NOMO-1 treated with DMSO at 0.1 percent for 48 hours (cell line): ENCODE measurements around the gene STRADB.
"Not testable (repeated sequence)": the region's sequence is repeated elsewhere in the genome, so short reads cannot be mapped to it uniquely, and the experiment has no call there.

Experiments
- DNase-seq: peaks from one replicate; lab custom pipeline; 2025; ENCODE audit not compliant: unreplicated experiment; lab: John Stamatoyannopoulos, UW

Gene STRADB

GRCh38 chr2:201465524-201465971 is 14.0 kb downstream of the STRADB start:
- no peak for DNase-seq

GRCh38 chr2:201466050-201466675 is 14.6 kb downstream of the STRADB start:
- no peak for DNase-seq

GRCh38 chr2:201467666-201468065 is 16.1 kb downstream of the STRADB start:
- no peak for DNase-seq

- no peak for DNase-seq
Measured at GRCh38 chr2:201470821-201471731, 19.5 kb downstream of the STRADB start.

- no peak for DNase-seq
Measured at GRCh38 chr2:201471732-201472393, 20.3 kb downstream of the STRADB start.

GRCh38 chr2:201472411-201472810 is 20.9 kb downstream of the STRADB start:
- no peak for DNase-seq

GRCh38 chr2:201482543-201482942 is 31.0 kb downstream of the STRADB start:
- DNase-seq, result no peak

GRCh38 chr2:201483342-201483741 is 31.8 kb downstream of the STRADB start:
- no peak for DNase-seq

GRCh38 chr2:201483758-201484157 is 32.2 kb downstream of the STRADB start:
- not testable (repeated sequence) for DNase-seq

GRCh38 chr2:201484805-201485204 is 33.3 kb downstream of the STRADB start:
- no peak for DNase-seq

GRCh38 chr2:201490291-201490690 is 38.8 kb downstream of the STRADB start:
- no peak for DNase-seq

GRCh38 chr2:201496785-201497184 is 45.2 kb downstream of the STRADB start:
- DNase-seq, result no peak

- no peak for DNase-seq
Measured at GRCh38 chr2:201500534-201500933, 49.0 kb downstream of the STRADB start.

GRCh38 chr2:201502713-201503112 is 51.2 kb downstream of the STRADB start:
- no peak for DNase-seq

GRCh38 chr2:201507725-201508124 is 56.2 kb downstream of the STRADB start:
- DNase-seq, result no peak

GRCh38 chr2:201513271-201513670 is 61.7 kb downstream of the STRADB start:
- DNase-seq, result no peak

- no peak for DNase-seq
Measured at GRCh38 chr2:201515573-201516246, 64.2 kb downstream of the STRADB start.

- DNase-seq, result no peak
Measured at GRCh38 chr2:201517094-201517493, 65.6 kb downstream of the STRADB start.

GRCh38 chr2:201520201-201520600 is 68.7 kb downstream of the STRADB start:
- DNase-seq, result no peak

GRCh38 chr2:201522965-201523364 is 71.4 kb downstream of the STRADB start:
- DNase-seq, result no peak

GRCh38 chr2:201523506-201523905 is 72.0 kb downstream of the STRADB start:
- no peak for DNase-seq
